Measurements from ENCODE around the gene CSPG4. TPM values are rescaled to one million over a fixed set of nuclear protein-coding genes. Genes with fewer than 3 reads are reported as not detected.
"Not testable (repeated sequence)": the region's sequence is repeated elsewhere in the genome, so short reads cannot be mapped to it uniquely, and the experiment has no call there.

CSPG4 gene
- total RNA-seq, 4 donors from 2014 or later, result 11.2 to 60.9 (median 31.3) TPM

DNA sequence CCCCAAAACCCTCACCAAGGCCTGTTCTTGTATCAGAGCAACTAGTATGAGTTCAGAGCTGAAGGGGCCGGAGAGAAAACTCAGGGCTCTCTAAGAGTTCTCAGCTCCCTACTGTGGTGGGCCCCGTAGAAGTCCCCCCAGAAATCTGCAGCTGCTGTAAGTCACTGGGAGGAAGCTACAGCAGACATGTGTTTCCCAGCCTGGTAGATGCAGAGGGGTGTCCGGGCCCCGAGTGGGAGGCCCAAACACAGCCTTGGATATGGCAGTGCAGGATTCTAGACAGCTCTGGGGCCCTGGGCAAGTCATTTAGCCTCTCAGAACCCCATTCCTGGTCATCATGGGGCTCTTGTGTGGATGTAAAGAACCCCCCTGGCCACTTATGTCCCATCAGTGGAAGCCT is 39.2 kb upstream of the CSPG4 start:
- no peaks in the 10 kb centered on the region for H3K4me1 ChIP-seq
- in situ Hi-C loops (cut with MboI; ENCODE audit: low pct_ligation_motif_present in 1 of 4, low pct_unique_long_range_greater_than_20kb in 1 of 4, low sequenced_read_pairs in 3 of 4) (no loop called here), intact Hi-C loops (cut with DNase I; ENCODE audit: low total_unique reads) (no loop called here)
- no peaks in the 10 kb centered on the region for H3K36me3 ChIP-seq
- no peaks in the 10 kb centered on the region for H3K9me3 ChIP-seq
- no peak for TF ChIP-seq POLR2AphosphoS5 (IDR thresholded peaks at IDR 0.05)
- TF ChIP-seq EP300 (IDR thresholded peaks at IDR 0.05; ENCODE audit: low read depth), result no peak
- TF ChIP-seq, protein P1, sequence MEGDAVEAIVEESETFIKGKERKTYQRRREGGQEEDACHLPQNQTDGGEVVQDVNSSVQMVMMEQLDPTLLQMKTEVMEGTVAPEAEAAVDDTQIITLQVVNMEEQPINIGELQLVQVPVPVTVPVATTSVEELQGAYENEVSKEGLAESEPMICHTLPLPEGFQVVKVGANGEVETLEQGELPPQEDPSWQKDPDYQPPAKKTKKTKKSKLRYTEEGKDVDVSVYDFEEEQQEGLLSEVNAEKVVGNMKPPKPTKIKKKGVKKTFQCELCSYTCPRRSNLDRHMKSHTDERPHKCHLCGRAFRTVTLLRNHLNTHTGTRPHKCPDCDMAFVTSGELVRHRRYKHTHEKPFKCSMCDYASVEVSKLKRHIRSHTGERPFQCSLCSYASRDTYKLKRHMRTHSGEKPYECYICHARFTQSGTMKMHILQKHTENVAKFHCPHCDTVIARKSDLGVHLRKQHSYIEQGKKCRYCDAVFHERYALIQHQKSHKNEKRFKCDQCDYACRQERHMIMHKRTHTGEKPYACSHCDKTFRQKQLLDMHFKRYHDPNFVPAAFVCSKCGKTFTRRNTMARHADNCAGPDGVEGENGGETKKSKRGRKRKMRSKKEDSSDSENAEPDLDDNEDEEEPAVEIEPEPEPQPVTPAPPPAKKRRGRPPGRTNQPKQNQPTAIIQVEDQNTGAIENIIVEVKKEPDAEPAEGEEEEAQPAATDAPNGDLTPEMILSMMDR (IDR thresholded peaks at IDR 0.05), result no peak
- TF ChIP-seq POLR2A (IDR thresholded peaks at IDR 0.05), result no peak
- DNase-seq, result no peak
- WGBS, 2 donors (ENCODE audit: low coverage in 1 of 2), result 76% methylated on average over 4 of the region's 4 CpGs; no CpG with 5 or more reads in 1 of the 2 donors
- no peaks in the 10 kb centered on the region for H3K27me3 ChIP-seq
- H3K27ac ChIP-seq, result no peak overlapping the region
- no peak overlapping the region for H3K4me3 ChIP-seq

DNA sequence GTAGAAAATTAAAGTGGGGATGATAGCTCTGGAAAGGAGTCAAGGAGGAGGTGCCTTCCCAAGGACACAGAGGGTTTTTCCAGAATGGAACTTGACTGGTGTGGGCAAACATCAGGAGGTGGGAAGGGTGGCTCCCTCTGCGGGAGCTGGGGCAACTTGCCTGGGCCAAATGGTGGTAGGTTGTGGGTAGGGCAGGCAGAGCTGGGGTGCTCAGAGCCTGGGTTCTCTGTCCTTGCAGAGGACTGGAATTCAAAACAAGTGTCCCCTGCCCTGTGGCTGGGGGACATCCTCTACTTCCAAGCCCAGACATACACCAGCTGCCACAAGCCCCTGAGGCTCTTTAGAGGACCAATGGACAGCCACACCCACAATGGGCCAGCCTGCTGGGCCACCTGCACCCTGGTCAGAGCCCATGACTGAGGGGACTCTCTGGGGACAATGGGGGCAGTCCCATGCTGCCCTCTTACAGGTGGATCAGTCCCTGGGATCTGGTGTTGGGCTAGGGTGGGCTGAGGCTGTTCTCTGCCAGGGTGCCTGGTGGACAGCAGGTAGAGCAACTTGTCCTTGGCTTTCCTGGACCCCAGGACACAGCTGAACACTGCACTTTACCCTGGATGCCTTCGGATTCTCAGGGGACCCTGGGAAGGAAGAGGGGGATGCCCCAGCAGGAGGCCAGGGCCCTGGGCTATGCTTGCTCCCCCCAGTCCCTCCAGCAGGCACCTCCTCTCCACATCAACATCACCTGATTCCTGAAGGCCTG is 38.6 kb upstream of the CSPG4 start:
- TF ChIP-seq EP300 (IDR thresholded peaks at IDR 0.05; ENCODE audit: low read depth), result no peak
- TF ChIP-seq POLR2A (IDR thresholded peaks at IDR 0.05), result no peak
- TF ChIP-seq, protein P1 (IDR thresholded peaks at IDR 0.05), result no peak
- no peak for TF ChIP-seq POLR2AphosphoS5 (IDR thresholded peaks at IDR 0.05)
- H3K9me3 ChIP-seq, result no peaks in the 10 kb centered on the region
- no peak overlapping the region for H3K27ac ChIP-seq
- no peaks in the 10 kb centered on the region for H3K4me1 ChIP-seq
- H3K27me3 ChIP-seq, result no peaks in the 10 kb centered on the region
- DNase-seq, result no peak
- WGBS, 2 donors (ENCODE audit: low coverage in 1 of 2), result 83% methylated on average over 2 of the region's 2 CpGs; no CpG with 5 or more reads in 1 of the 2 donors
- in situ Hi-C loops (cut with MboI; ENCODE audit: low pct_ligation_motif_present in 1 of 4, low pct_unique_long_range_greater_than_20kb in 1 of 4, low sequenced_read_pairs in 3 of 4) (no loop called here), intact Hi-C loops (cut with DNase I; ENCODE audit: low total_unique reads) (no loop called here)
- H3K36me3 ChIP-seq, result no peaks in the 10 kb centered on the region
- H3K4me3 ChIP-seq, result no peak overlapping the region

DNA sequence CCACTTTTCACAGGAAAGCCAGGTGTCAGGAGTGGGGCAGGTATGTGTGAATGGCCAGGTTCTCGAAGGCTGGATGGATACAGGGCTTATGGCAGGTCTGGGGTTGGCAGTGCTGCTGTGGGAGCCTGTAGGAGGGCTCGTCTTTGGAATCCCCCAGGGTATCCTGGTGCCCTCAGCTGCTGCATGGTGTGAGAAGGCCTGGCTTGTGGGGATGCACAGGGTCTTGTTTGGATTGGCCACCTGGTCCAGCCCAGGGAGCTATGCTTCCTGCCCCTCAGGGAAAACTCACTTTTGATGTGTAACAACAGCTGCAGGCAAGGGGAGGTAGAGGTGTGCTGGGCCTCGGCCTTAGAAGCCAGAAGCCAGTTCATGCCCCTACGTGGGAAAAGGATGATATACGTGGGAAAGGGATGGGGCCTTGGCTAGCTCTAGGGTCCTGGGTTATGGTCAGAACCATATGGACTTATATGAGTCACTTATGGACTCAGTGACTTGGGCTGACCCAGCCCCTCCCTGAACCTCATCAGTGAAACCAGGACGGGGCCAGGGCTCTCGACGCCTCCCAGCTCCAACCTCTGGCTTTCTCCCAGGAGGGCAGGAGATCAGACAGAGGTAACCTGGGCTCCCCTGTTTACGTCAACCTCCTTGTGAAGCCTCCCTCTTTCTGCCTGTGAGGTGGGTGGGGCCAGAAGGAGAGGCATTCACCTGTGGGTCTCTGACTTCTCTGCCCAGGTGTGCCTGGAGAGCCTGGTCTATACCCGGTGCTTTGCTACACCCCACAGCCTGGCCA is 37.8 kb upstream of the CSPG4 start:
- 89% methylated on average over 10 of the region's 10 CpGs; no CpG with 5 or more reads in 1 of the 2 donors for WGBS, 2 donors (ENCODE audit: low coverage in 1 of 2)
- peak; percentile 4 for DNase-seq
- Histone ChIP-seq H3K36me3 (no peaks in the 10 kb centered on the region), H3K27me3 (no peaks in the 10 kb centered on the region), H3K4me3 (no peak overlapping the region), H3K27ac (no peak overlapping the region), H3K9me3 (no peaks in the 10 kb centered on the region), H3K4me1 (no peaks in the 10 kb centered on the region)
- in situ Hi-C loops (cut with MboI; ENCODE audit: low pct_ligation_motif_present in 1 of 4, low pct_unique_long_range_greater_than_20kb in 1 of 4, low sequenced_read_pairs in 3 of 4), result no loop called here
- intact Hi-C loops (cut with DNase I; ENCODE audit: low total_unique reads), result no loop called here
- TF ChIP-seq, protein P1 (IDR thresholded peaks at IDR 0.05), result no peak
- TF ChIP-seq POLR2AphosphoS5 (IDR thresholded peaks at IDR 0.05) (no peak), EP300 (IDR thresholded peaks at IDR 0.05; ENCODE audit: low read depth) (no peak), POLR2A (IDR thresholded peaks at IDR 0.05) (no peak)

DNA sequence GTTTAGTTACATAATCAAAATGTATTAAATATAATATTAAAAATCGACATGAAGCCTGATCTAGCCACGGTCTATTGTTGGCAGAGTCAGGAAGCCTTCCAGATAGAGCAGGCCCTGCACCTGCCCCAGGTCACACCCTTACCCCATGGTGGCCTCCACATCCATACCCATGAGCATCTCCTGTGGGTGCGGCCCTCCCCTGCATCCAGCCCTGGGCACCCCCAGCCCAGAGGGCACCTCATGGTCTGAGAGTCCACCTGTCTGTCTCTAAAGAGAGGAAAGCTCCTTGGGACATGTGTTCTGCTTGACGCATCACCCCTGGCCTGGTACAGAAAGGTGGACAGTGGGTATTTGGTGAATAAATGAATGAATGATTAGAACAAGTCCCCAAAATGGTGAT is 37.2 kb upstream of the CSPG4 start:
- no peaks in the 10 kb centered on the region for H3K27me3 ChIP-seq
- DNase-seq, result peak; percentile 4
- TF ChIP-seq POLR2AphosphoS5 (IDR thresholded peaks at IDR 0.05), result no peak
- H3K4me1 ChIP-seq, result no peaks in the 10 kb centered on the region
- H3K27ac ChIP-seq, result no peak overlapping the region
- no peaks in the 10 kb centered on the region for H3K36me3 ChIP-seq
- in situ Hi-C loops (cut with MboI; ENCODE audit: low pct_ligation_motif_present in 1 of 4, low pct_unique_long_range_greater_than_20kb in 1 of 4, low sequenced_read_pairs in 3 of 4), result no loop called here
- 88 to 95% methylated on average over 2 to 4 of the region's 4 CpGs for WGBS, 2 donors (ENCODE audit: low coverage in 1 of 2)
- no peak overlapping the region for H3K4me3 ChIP-seq
- no peaks in the 10 kb centered on the region for H3K9me3 ChIP-seq
- intact Hi-C loops (cut with DNase I; ENCODE audit: low total_unique reads), result no loop called here

DNA sequence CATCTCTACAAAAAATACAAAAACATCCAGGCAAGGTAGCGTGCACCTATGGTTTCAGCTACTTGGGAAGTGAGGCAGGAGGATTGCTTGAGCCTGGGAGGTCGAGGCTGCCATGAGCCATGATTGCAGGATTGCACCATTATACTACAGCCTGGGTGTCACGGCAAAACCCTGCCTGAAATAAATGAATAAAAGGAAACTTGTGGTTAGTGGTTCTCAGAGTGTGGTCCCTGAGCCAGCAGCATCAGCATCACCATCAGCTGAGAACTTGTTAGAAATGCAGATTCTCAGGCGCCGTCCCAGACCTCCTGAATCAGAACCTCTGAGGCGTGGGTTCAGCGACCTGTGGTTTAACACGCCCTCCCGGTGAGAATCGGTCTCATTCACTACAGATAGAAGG is 36.2 kb upstream of the CSPG4 start:
- intact Hi-C loops (cut with DNase I; ENCODE audit: low total_unique reads); H3K27me3 ChIP-seq; in situ Hi-C loops (cut with MboI; ENCODE audit: low pct_ligation_motif_present in 1 of 4, low pct_unique_long_range_greater_than_20kb in 1 of 4, low sequenced_read_pairs in 3 of 4); H3K4me3 ChIP-seq; H3K4me1 ChIP-seq; DNase-seq; H3K36me3 ChIP-seq; H3K9me3 ChIP-seq; H3K27ac ChIP-seq: not testable (repeated sequence)
- 75% methylated on average over 10 of the region's 10 CpGs; no CpG with 5 or more reads in 1 of the 2 donors for WGBS, 2 donors (ENCODE audit: low coverage in 1 of 2)

DNA sequence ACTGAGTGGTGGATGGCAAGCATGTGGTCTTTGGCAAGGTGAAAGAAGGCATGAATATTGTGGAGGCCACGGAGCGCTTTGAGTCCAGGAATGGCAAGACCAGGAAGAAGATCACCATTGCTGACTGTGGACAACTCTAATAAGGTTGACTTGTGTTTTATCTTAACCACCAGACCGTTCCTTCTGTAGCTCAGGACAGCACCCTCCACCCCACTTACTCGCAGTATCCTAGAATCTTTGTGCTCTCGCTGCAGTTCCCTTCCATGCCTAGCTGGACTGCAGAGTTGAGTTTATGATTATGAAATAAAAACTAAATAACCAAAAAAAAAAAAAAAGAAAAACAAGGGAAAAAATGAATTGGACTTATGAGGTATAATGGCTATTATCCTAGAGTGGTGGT is 34.5 kb upstream of the CSPG4 start:
- DNase-seq; intact Hi-C loops (cut with DNase I; ENCODE audit: low total_unique reads); H3K27me3 ChIP-seq; in situ Hi-C loops (cut with MboI; ENCODE audit: low pct_ligation_motif_present in 1 of 4, low pct_unique_long_range_greater_than_20kb in 1 of 4, low sequenced_read_pairs in 3 of 4); H3K4me3 ChIP-seq; H3K9me3 ChIP-seq; H3K4me1 ChIP-seq; H3K36me3 ChIP-seq; H3K27ac ChIP-seq: not testable (repeated sequence)
- WGBS, 2 donors (ENCODE audit: low coverage in 1 of 2), result 90 to 94% methylated on average over 2 to 5 of the region's 5 CpGs
